ENCODE data around the gene ANTXR2.

ANTXR2 gene

DNA sequence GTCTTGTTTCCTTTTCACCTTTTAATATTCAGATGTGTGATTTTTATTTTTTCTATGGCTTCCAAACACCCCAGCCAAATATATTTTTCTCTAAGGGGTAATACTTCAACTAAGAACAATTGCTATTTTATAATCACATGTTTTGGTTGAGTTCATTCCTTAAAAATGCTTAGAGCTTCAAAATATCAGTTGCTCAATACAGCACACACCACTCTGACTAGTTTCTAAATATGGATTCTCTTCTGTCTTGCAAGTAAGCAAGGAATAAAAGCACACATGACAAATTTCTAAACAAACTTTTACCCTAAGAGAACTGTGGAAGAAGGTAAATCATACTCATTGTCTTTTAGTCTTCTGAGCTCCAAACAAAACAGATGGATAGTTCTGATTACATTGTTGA lies 27.2 kb downstream of the ANTXR2 start:
- H3K9me3 ChIP-seq (replicated peaks; ENCODE audit: insufficient read depth, low read length), result no peaks in the 10 kb centered on the region
- H3K9me2 ChIP-seq (replicated peaks; ENCODE audit: insufficient read depth, low read length), result no peaks in the 10 kb centered on the region
- H3K36me3 ChIP-seq (replicated peaks; ENCODE audit: insufficient read depth, low read length), result no peaks in the 10 kb centered on the region
- no peaks in the 10 kb centered on the region for H3K79me2 ChIP-seq (ENCODE audit: low read length)
- no peak for DNase-seq
- TF ChIP-seq, protein P1, sequence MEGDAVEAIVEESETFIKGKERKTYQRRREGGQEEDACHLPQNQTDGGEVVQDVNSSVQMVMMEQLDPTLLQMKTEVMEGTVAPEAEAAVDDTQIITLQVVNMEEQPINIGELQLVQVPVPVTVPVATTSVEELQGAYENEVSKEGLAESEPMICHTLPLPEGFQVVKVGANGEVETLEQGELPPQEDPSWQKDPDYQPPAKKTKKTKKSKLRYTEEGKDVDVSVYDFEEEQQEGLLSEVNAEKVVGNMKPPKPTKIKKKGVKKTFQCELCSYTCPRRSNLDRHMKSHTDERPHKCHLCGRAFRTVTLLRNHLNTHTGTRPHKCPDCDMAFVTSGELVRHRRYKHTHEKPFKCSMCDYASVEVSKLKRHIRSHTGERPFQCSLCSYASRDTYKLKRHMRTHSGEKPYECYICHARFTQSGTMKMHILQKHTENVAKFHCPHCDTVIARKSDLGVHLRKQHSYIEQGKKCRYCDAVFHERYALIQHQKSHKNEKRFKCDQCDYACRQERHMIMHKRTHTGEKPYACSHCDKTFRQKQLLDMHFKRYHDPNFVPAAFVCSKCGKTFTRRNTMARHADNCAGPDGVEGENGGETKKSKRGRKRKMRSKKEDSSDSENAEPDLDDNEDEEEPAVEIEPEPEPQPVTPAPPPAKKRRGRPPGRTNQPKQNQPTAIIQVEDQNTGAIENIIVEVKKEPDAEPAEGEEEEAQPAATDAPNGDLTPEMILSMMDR (IDR thresholded peaks at IDR 0.05; ENCODE audit: low read length), result no peak
- no peak for TF ChIP-seq EZH2 (optimal IDR thresholded peaks at IDR 0.05; ENCODE audit: low read depth, low read length)
- no peaks in the 10 kb centered on the region for H3F3A ChIP-seq (ENCODE audit: insufficient read depth, low read length)
- H2AFZ ChIP-seq (ENCODE audit: low read length), result no peak overlapping the region
- H3K27me3 ChIP-seq (replicated peaks; ENCODE audit: insufficient read depth, low read length), result no peaks in the 10 kb centered on the region
- H3K9ac ChIP-seq (ENCODE audit: low read length), result no peak overlapping the region
- no peak overlapping the region for H3K27ac ChIP-seq (ENCODE audit: low read length)
- H3K4me3 ChIP-seq (ENCODE audit: low read length), result no peak overlapping the region
- no peaks in the 10 kb centered on the region for H3K4me1 ChIP-seq (ENCODE audit: low read length)
- no peaks in the 10 kb centered on the region for H4K20me1 ChIP-seq (ENCODE audit: insufficient read depth, low read length)
- H3K4me2 ChIP-seq (ENCODE audit: low read depth, low read length), result no peak overlapping the region

DNA sequence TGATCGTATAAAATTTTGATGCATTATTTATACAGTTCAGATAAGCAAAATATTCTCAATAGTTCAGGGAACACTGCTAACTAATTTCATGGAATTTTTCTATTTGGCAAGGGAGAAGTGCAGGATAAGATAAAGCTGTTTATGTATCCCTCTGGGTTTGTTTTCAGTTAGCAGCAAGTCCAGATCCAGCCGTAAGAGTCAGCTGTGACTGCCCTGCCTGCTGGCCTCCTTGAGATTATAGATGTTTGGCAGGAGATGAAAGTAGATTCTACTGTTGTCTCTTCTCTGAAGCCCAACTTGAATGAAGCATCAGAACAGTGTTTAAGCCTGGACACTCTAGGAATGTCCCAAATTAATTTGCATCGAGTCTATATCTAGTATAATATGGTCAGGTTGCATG lies 29.5 kb downstream of the ANTXR2 start:
- no peak for DNase-seq
- Histone ChIP-seq H3K27me3 (replicated peaks; ENCODE audit: insufficient read depth, low read length) (no peaks in the 10 kb centered on the region), H2AFZ (ENCODE audit: low read length) (no peak overlapping the region), H4K20me1 (ENCODE audit: insufficient read depth, low read length) (no peaks in the 10 kb centered on the region), H3K27ac (ENCODE audit: low read length) (no peak overlapping the region), H3K79me2 (ENCODE audit: low read length) (no peaks in the 10 kb centered on the region), H3K4me3 (ENCODE audit: low read length) (no peak overlapping the region), H3K9ac (ENCODE audit: low read length) (no peak overlapping the region), H3K4me2 (ENCODE audit: low read depth, low read length) (no peak overlapping the region), H3K4me1 (ENCODE audit: low read length) (no peaks in the 10 kb centered on the region), H3K36me3 (replicated peaks; ENCODE audit: insufficient read depth, low read length) (no peaks in the 10 kb centered on the region), H3K9me3 (replicated peaks; ENCODE audit: insufficient read depth, low read length) (no peaks in the 10 kb centered on the region), H3F3A (ENCODE audit: insufficient read depth, low read length) (no peaks in the 10 kb centered on the region), H3K9me2 (replicated peaks; ENCODE audit: insufficient read depth, low read length) (no peaks in the 10 kb centered on the region)
- TF ChIP-seq EZH2 (optimal IDR thresholded peaks at IDR 0.05; ENCODE audit: low read depth, low read length), result no peak
- TF ChIP-seq, protein P1 (IDR thresholded peaks at IDR 0.05; ENCODE audit: low read length), result no peak
- TF ChIP-seq EZH2phosphoT487 (IDR thresholded peaks at IDR 0.05; ENCODE audit: low read length), result no peak

DNA sequence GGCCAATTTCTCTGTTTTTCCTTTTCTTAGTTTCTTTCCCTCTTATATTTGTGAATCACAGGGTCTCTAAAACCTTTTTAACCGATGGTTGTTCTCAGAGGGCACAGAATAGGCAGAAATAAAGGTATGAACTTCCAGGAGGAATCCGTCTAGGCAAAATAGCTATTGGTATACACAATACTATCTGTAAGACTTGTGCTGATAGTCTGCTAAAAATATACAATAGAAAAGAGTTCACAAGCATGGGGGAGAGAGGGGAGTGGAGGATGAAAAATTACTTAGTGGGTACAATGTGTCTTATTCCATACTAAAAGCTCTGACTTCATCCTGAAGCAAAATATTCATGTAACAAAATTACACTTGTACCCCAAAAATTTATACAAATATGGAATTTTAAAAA lies 30.2 kb downstream of the ANTXR2 start:
- no peaks in the 10 kb centered on the region for H3F3A ChIP-seq (ENCODE audit: insufficient read depth, low read length)
- no peaks in the 10 kb centered on the region for H4K20me1 ChIP-seq (ENCODE audit: insufficient read depth, low read length)
- TF ChIP-seq EZH2phosphoT487 (IDR thresholded peaks at IDR 0.05; ENCODE audit: low read length), result no peak
- no peak for TF ChIP-seq EZH2 (optimal IDR thresholded peaks at IDR 0.05; ENCODE audit: low read depth, low read length)
- TF ChIP-seq, protein P1 (IDR thresholded peaks at IDR 0.05; ENCODE audit: low read length), result no peak
- no peaks in the 10 kb centered on the region for H3K79me2 ChIP-seq (ENCODE audit: low read length)
- H3K9me2 ChIP-seq (replicated peaks; ENCODE audit: insufficient read depth, low read length), result no peaks in the 10 kb centered on the region
- no peak overlapping the region for H3K4me2 ChIP-seq (ENCODE audit: low read depth, low read length)
- H2AFZ ChIP-seq (ENCODE audit: low read length), result no peak overlapping the region
- H3K36me3 ChIP-seq (replicated peaks; ENCODE audit: insufficient read depth, low read length), result no peaks in the 10 kb centered on the region
- H3K4me3 ChIP-seq (ENCODE audit: low read length), result no peak overlapping the region
- no peaks in the 10 kb centered on the region for H3K27me3 ChIP-seq (replicated peaks; ENCODE audit: insufficient read depth, low read length)
- no peaks in the 10 kb centered on the region for H3K9me3 ChIP-seq (replicated peaks; ENCODE audit: insufficient read depth, low read length)
- H3K9ac ChIP-seq (ENCODE audit: low read length), result no peak overlapping the region
- H3K4me1 ChIP-seq (ENCODE audit: low read length), result no peaks in the 10 kb centered on the region
- no peak for DNase-seq
- H3K27ac ChIP-seq (ENCODE audit: low read length), result no peak overlapping the region

Data from MM.1S (cell line).